ENCODE data around the gene CDKN2AIP. TPM values are rescaled to one million over a fixed set of nuclear protein-coding genes. Genes with fewer than 3 reads are reported as not detected.

The CDKN2AIP gene
- total RNA-seq, 1 experiment from 2014 or later: 6.4 TPM

DNA sequence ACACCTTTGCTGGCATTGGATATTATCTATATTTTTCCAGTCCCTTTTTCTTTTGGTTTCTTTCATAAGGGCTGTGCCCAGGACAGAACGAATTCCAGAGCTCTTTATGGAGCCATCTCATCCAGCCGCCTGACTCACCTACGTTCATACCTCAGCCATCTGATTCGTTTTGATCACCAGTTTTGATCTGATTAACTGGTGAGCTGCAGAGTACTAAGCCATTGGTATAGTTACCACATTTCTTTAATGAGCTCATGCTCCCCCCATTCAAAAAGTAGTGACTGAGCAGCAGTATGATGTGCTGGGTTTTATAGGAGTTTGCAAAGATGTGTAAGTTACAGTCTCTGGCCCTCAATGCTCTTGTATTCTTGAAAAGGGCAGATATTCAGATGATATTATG lies 43.0 kb upstream of the CDKN2AIP start:
- CTCF ChIA-PET: no interaction called here
- Histone ChIP-seq H3K27ac (ENCODE audit: low read depth, low read length) (no peak overlapping the region), H3K36me3 (ENCODE audit: control insufficient read depth in 1 of 2, insufficient read depth in 2 of 2, low read length in 2 of 2) (no peaks in the 10 kb centered on the region), H3K27me3 (ENCODE audit: insufficient read depth, low read length) (no peaks in the 10 kb centered on the region), H4K20me1 (ENCODE audit: insufficient read depth) (no peaks in the 10 kb centered on the region), H3K4me1 (ENCODE audit: control insufficient read depth in 1 of 2, insufficient read depth in 2 of 2, low read length in 2 of 2) (peaks cover 6 to 25% of the 10 kb centered on the region in 2 experiments; a peak in 3 of 4 replicates), H2AFZ (ENCODE audit: low read depth, low read length, poor library complexity, severe bottlenecking) (no peak overlapping the region), H3K9me2 (ENCODE audit: insufficient read depth) (no peaks in the 10 kb centered on the region), H3K9me3 (ENCODE audit: control insufficient read depth in 1 of 2, insufficient read depth in 1 of 2, low read depth in 1 of 2, low read length in 2 of 2) (no peaks in the 10 kb centered on the region), H3K4me2 (ENCODE audit: low read length) (no peak overlapping the region), H3K4me3 (replicated peaks in 1 of 2; ENCODE audit: low read depth in 1 of 2, low read length in 2 of 2) (no peak overlapping the region), H3K79me2 (ENCODE audit: insufficient read depth, low read length) (no peaks in the 10 kb centered on the region), H3K9ac (ENCODE audit: low read length) (no peak overlapping the region)
- RAD21 ChIA-PET (ENCODE audit: low non-redundant PET in 1 of 2, low total read pairs in 2 of 2, uncharacterized antibody in 2 of 2, unreplicated experiment in 2 of 2): no interaction called here
- BruUV-seq (replicated peaks): no TSS peak
- POLR2A ChIA-PET: no interaction called here
- intact Hi-C loops (cut with micrococcal nuclease): no loop called here
- no peak for TF ChIP-seq ELF1 (IDR thresholded peaks at IDR 0.05; ENCODE audit: borderline replicate concordance, low read depth)
- TF ChIP-seq SP1 (IDR thresholded peaks at IDR 0.05; ENCODE audit: low read depth): no peak
- TF ChIP-seq, protein P1, sequence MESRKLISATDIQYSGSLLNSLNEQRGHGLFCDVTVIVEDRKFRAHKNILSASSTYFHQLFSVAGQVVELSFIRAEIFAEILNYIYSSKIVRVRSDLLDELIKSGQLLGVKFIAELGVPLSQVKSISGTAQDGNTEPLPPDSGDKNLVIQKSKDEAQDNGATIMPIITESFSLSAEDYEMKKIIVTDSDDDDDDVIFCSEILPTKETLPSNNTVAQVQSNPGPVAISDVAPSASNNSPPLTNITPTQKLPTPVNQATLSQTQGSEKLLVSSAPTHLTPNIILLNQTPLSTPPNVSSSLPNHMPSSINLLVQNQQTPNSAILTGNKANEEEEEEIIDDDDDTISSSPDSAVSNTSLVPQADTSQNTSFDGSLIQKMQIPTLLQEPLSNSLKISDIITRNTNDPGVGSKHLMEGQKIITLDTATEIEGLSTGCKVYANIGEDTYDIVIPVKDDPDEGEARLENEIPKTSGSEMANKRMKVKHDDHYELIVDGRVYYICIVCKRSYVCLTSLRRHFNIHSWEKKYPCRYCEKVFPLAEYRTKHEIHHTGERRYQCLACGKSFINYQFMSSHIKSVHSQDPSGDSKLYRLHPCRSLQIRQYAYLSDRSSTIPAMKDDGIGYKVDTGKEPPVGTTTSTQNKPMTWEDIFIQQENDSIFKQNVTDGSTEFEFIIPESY (IDR thresholded peaks at IDR 0.05; ENCODE audit: extremely low read depth, insufficient replicate concordance, low read length): no peak
- TF ChIP-seq ZFX (IDR thresholded peaks at IDR 0.05): no peak
- no peak for TF ChIP-seq EGR1 (IDR thresholded peaks at IDR 0.05; ENCODE audit: low read depth)
- no peak for TF ChIP-seq EZH2phosphoT487 (IDR thresholded peaks at IDR 0.05; ENCODE audit: borderline replicate concordance)
- no peak for TF ChIP-seq ZNF274 (IDR thresholded peaks at IDR 0.05; ENCODE audit: low read depth, low read length)
- TF ChIP-seq, protein P2, sequence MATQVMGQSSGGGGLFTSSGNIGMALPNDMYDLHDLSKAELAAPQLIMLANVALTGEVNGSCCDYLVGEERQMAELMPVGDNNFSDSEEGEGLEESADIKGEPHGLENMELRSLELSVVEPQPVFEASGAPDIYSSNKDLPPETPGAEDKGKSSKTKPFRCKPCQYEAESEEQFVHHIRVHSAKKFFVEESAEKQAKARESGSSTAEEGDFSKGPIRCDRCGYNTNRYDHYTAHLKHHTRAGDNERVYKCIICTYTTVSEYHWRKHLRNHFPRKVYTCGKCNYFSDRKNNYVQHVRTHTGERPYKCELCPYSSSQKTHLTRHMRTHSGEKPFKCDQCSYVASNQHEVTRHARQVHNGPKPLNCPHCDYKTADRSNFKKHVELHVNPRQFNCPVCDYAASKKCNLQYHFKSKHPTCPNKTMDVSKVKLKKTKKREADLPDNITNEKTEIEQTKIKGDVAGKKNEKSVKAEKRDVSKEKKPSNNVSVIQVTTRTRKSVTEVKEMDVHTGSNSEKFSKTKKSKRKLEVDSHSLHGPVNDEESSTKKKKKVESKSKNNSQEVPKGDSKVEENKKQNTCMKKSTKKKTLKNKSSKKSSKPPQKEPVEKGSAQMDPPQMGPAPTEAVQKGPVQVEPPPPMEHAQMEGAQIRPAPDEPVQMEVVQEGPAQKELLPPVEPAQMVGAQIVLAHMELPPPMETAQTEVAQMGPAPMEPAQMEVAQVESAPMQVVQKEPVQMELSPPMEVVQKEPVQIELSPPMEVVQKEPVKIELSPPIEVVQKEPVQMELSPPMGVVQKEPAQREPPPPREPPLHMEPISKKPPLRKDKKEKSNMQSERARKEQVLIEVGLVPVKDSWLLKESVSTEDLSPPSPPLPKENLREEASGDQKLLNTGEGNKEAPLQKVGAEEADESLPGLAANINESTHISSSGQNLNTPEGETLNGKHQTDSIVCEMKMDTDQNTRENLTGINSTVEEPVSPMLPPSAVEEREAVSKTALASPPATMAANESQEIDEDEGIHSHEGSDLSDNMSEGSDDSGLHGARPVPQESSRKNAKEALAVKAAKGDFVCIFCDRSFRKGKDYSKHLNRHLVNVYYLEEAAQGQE (IDR thresholded peaks at IDR 0.05; ENCODE audit: low read depth): no peak
- no peak for TF ChIP-seq CEBPB (IDR thresholded peaks at IDR 0.05; ENCODE audit: low read depth)
- no peak for TF ChIP-seq POLR2A (IDR thresholded peaks at IDR 0.05; ENCODE audit: borderline replicate concordance, extremely low read depth, insufficient read depth, insufficient read length)
- TF ChIP-seq YY1 (IDR thresholded peaks at IDR 0.05; ENCODE audit: extremely low read depth, insufficient replicate concordance, low read depth, low read length): no peak
- TF ChIP-seq TCF7L2 (IDR thresholded peaks at IDR 0.05; ENCODE audit: borderline replicate concordance, extremely low read depth, insufficient read depth, insufficient read length): no peak
- TF ChIP-seq, protein P3, sequence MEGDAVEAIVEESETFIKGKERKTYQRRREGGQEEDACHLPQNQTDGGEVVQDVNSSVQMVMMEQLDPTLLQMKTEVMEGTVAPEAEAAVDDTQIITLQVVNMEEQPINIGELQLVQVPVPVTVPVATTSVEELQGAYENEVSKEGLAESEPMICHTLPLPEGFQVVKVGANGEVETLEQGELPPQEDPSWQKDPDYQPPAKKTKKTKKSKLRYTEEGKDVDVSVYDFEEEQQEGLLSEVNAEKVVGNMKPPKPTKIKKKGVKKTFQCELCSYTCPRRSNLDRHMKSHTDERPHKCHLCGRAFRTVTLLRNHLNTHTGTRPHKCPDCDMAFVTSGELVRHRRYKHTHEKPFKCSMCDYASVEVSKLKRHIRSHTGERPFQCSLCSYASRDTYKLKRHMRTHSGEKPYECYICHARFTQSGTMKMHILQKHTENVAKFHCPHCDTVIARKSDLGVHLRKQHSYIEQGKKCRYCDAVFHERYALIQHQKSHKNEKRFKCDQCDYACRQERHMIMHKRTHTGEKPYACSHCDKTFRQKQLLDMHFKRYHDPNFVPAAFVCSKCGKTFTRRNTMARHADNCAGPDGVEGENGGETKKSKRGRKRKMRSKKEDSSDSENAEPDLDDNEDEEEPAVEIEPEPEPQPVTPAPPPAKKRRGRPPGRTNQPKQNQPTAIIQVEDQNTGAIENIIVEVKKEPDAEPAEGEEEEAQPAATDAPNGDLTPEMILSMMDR (IDR thresholded peaks at IDR 0.05 in 2 of 3, conservative IDR thresholded peaks at IDR 0.05 in 1 of 3; ENCODE audit: borderline replicate concordance in 1 of 3, insufficient read depth in 1 of 3, low read depth in 2 of 3, low read length in 2 of 3): no peak
- TF ChIP-seq FOSL1 (IDR thresholded peaks at IDR 0.05; ENCODE audit: low read depth): no peak
- no peak for TF ChIP-seq RAD21 (IDR thresholded peaks at IDR 0.05; ENCODE audit: low read depth)
- DNase-seq (ENCODE audit: low read depth, low spot score) (no peak), ATAC-seq (no peak)
